SKM-1 (cell line): ENCODE measurements around the gene JPH3.

Experiments used
- DNase-seq: peaks from one replicate; lab custom pipeline; 2025; ENCODE audit not compliant: unreplicated experiment; lab: John Stamatoyannopoulos, UW

Gene JPH3

GRCh38 chr16:87731607-87732006 is 129.3 kb downstream of the JPH3 start:
- no peak for DNase-seq

- no peak for DNase-seq
Observed at GRCh38 chr16:87733190-87733589, 130.9 kb downstream of the JPH3 start.

- DNase-seq, result no peak
Observed at GRCh38 chr16:87734644-87735043, 132.3 kb downstream of the JPH3 start.

DNA sequence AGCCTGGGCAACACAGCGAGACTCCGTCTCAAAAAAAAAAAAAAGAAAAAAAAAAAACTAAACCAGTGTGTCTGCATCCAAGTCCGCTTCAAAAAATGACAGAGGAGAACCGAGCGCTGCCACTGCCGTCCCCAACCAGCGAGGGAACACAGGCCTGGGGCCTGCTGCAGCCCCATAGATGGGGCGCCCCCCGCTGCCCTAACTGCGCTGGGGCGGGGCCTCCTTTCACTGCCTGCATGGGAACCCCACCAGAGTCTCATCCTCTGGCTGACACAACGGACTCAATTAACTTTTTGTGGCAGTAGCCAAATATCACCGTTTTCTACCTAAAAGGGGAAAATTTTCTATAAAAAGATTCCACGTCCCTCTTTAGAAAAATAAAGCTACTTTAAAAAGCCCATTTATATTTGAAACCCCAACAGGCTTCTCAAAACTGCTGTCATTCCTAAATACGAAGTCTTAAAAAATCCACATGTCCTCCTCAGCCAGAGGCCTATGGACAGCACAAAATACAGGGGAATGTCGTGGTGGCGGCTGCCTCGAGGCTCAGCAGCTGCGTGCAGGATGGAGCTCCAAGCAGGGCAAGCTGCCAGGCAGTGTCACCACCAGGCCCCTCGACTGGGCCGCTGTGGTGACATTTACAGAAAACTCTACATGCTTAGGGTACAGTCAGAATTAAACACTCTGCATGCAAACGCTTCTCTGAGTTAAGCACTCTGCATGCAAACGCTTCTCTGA is 133.1 kb downstream of the JPH3 start:
- DNase-seq, result no peak

- DNase-seq, result no peak
Observed at GRCh38 chr16:87736008-87736382, 133.7 kb downstream of the JPH3 start.

GRCh38 chr16:87739801-87740200 is 137.5 kb downstream of the JPH3 start:
- no peak for DNase-seq

GRCh38 chr16:87740441-87740840 is 138.1 kb downstream of the JPH3 start:
- no peak for DNase-seq

- no peak for DNase-seq
Observed at GRCh38 chr16:87740909-87741424, 138.7 kb downstream of the JPH3 start.

DNA sequence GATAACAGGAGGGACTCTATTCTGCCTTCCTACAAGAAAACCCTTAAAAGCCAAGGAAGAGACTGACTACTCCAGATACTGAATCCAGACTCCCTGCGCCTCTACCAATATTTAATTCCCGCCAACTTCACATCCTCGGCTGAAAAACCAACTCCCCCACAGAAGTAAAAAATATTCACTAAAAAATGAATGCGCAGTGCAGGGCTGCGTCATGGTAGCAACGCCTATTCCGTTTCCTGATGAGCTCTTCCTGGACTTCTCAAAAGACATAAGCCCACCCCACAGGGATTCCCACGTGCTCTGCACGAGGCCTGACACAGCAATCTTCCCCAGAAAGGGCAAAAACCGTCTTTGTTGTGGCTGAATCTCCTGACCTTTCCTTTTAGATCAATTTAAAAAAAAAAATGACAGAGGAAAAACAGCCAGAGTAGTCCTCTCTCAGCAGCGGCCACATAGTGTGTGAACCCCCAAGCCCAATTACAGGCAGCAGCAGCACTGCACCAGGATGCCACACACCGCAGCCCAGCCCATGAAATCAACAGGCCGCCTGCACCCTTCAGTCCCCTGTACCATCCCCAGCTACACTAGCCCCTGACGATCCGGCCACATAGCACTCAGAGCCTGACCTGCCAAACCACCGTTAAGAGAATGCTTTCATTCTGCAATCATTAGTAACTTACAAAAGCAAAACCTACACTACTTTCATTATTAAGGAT is 139.6 kb downstream of the JPH3 start:
- DNase-seq, result no peak

GRCh38 chr16:87742781-87743490 is 140.6 kb downstream of the JPH3 start:
- no peak for DNase-seq

DNA sequence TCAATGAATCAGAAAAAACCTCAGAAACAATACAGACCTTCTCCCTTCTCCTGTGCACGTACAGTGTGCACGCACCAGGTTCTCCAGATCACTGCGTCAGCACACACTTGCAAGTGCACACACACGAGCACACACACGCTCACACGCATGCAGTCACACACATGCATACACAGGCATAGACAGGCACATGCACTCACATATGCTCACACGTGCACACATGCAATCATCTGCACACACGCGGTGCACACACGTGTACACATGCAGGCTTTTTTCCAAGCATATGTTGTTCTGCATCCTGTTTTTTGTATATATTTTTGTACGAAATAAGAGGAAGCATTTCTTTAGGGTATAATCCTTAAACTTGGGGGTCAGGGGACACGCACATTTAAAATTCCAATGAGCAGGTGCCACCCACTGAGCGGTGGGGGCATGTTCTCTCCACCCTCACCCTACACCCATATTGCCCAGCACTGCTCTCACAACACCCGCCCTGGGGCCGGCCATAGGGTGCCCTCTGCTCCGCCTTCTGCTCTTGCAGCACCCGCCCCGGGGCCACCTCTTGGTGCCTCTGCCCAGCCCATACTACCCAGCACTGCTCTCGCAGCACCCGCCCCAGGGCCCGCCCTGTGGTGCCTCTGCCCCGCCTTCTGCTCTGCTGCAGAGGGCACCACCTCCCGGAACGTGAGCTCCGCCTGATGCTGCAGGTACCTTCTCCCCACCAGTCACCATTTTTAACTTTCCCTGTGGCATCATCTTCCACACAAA is 142.6 kb downstream of the JPH3 start:
- no peak for DNase-seq

- no peak for DNase-seq
Observed at GRCh38 chr16:87746178-87746577, 143.9 kb downstream of the JPH3 start.
